HCT116 (cell line): Measurements from ENCODE around the gene SLC4A5.

Experiments used
- CEBPB ChIP-seq: IDR thresholded peaks from 2 replicates; pipeline ENCODE4 v1.6.1; 2012; ENCODE audit warnings: low read depth
- EGR1 ChIP-seq: IDR thresholded peaks from 2 replicates; pipeline ENCODE4 v1.6.1; 2012; ENCODE audit warnings: low read depth
- EZH2 ChIP-seq: fragments of 200-600 bp; sonication (generic); IDR thresholded peaks from 2 replicates; pipeline ENCODE4 v1.6.1; 2017; ENCODE audit warnings: antibody characterized with exemption, mixed run types
- POLR2A ChIP-seq: IDR thresholded peaks from 2 replicates; pipeline ENCODE4 v1.7.0; 2011; ENCODE audit warnings: borderline replicate concordance; ENCODE audit not compliant: insufficient read depth, insufficient read length; ENCODE audit errors: extremely low read depth
- POLR2AphosphoS5 ChIP-seq: IDR thresholded peaks from 2 replicates; pipeline ENCODE4 v1.6.1; 2011; ENCODE audit warnings: mild to moderate bottlenecking, low read depth, low read length, moderate library complexity
- SP1 ChIP-seq: IDR thresholded peaks from 2 replicates; pipeline ENCODE4 v1.6.1; 2012; ENCODE audit warnings: low read depth
- SRF ChIP-seq: IDR thresholded peaks from 2 replicates; pipeline ENCODE4 v1.6.1; 2012; ENCODE audit warnings: low read depth
- TCF7L2 ChIP-seq: IDR thresholded peaks from 2 replicates; pipeline ENCODE4 v1.7.0; 2011; ENCODE audit warnings: borderline replicate concordance, inconsistent platforms; ENCODE audit not compliant: insufficient read depth, insufficient read length; ENCODE audit errors: extremely low read depth
- ZFX ChIP-seq: fragments of 450-650 bp; IDR thresholded peaks from 2 replicates; pipeline ENCODE4 v1.6.1; 2017
- TF ChIP-seq, protein P1 (sequence below), 3 experiments: fragments of 200-600 bp in 1 of 3; sonication (generic) in 1 of 3; IDR thresholded peaks in 2 of 3; conservative IDR thresholded peaks in 1 of 3; 2 replicates each; pipeline ENCODE4 v1.5.1; 2012 to 2017; ENCODE audit warnings: low read depth in 2 of 3, low read length in 2 of 3, antibody characterized with exemption in 1 of 3, borderline replicate concordance in 1 of 3, control low read depth in 1 of 3, mild to moderate bottlenecking in 1 of 3, mixed read lengths in 1 of 3, mixed run types in 1 of 3, moderate library complexity in 1 of 3; ENCODE audit not compliant: insufficient read depth in 1 of 3
- TF ChIP-seq, protein P2 (sequence below): IDR thresholded peaks from 2 replicates; pipeline ENCODE4 v1.6.1; 2012
- TF ChIP-seq, protein P3 (sequence below): IDR thresholded peaks from 2 replicates; pipeline ENCODE4 v1.6.1; 2011; ENCODE audit warnings: mild to moderate bottlenecking, low read length, moderate library complexity; ENCODE audit not compliant: insufficient replicate concordance; ENCODE audit errors: extremely low read depth

DNA sequence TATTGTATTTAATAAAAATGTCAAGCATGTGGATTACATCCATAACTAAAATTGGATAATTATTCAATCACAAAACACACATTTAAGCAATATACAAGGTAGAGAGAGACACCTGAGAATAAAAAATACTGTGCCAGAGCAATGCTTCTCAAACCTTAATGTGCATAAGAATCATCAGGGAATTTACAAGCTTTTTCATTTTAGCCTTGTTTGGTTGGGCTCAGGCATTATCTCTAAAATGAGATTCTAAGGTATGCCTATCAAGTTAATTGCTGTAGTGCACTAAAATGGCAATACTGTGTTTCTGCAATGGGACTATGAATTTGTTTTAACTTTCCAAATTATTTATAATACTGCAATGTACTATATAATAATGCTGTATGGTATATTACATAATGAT is 165.5 kb downstream of the SLC4A5 start:
- TF ChIP-seq, protein P1, sequence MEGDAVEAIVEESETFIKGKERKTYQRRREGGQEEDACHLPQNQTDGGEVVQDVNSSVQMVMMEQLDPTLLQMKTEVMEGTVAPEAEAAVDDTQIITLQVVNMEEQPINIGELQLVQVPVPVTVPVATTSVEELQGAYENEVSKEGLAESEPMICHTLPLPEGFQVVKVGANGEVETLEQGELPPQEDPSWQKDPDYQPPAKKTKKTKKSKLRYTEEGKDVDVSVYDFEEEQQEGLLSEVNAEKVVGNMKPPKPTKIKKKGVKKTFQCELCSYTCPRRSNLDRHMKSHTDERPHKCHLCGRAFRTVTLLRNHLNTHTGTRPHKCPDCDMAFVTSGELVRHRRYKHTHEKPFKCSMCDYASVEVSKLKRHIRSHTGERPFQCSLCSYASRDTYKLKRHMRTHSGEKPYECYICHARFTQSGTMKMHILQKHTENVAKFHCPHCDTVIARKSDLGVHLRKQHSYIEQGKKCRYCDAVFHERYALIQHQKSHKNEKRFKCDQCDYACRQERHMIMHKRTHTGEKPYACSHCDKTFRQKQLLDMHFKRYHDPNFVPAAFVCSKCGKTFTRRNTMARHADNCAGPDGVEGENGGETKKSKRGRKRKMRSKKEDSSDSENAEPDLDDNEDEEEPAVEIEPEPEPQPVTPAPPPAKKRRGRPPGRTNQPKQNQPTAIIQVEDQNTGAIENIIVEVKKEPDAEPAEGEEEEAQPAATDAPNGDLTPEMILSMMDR (IDR thresholded peaks at IDR 0.05 in 2 of 3, conservative IDR thresholded peaks at IDR 0.05 in 1 of 3; ENCODE audit: borderline replicate concordance in 1 of 3, insufficient read depth in 1 of 3, low read depth in 2 of 3, low read length in 2 of 3): no peak
- TF ChIP-seq EZH2 (no peak), POLR2A (no peak), TCF7L2 (no peak), SP1 (no peak), SRF (no peak), ZFX (no peak), POLR2AphosphoS5 (no peak), CEBPB (no peak), EGR1 (no peak)
- TF ChIP-seq, protein P2, sequence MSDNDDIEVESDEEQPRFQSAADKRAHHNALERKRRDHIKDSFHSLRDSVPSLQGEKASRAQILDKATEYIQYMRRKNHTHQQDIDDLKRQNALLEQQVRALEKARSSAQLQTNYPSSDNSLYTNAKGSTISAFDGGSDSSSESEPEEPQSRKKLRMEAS: no peak
- TF ChIP-seq, protein P3, sequence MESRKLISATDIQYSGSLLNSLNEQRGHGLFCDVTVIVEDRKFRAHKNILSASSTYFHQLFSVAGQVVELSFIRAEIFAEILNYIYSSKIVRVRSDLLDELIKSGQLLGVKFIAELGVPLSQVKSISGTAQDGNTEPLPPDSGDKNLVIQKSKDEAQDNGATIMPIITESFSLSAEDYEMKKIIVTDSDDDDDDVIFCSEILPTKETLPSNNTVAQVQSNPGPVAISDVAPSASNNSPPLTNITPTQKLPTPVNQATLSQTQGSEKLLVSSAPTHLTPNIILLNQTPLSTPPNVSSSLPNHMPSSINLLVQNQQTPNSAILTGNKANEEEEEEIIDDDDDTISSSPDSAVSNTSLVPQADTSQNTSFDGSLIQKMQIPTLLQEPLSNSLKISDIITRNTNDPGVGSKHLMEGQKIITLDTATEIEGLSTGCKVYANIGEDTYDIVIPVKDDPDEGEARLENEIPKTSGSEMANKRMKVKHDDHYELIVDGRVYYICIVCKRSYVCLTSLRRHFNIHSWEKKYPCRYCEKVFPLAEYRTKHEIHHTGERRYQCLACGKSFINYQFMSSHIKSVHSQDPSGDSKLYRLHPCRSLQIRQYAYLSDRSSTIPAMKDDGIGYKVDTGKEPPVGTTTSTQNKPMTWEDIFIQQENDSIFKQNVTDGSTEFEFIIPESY: no peak
